H7 (cell line): ENCODE data around the gene NCK2. TPM values are rescaled to one million over a fixed set of nuclear protein-coding genes. Genes with fewer than 3 reads are reported as not detected.
A peak's percentile ranks its signal among the peaks of the same experiment; 100 is the strongest.

Experiments
- DNase-seq: peaks from one replicate; pipeline ENCODE4 v3.0.0; 2012
- H3K27me3 ChIP-seq: 2 replicates; pipeline ENCODE4 v1.6.0; 2011; ENCODE audit warnings: mild to moderate bottlenecking, low read length; ENCODE audit not compliant: control insufficient read depth, insufficient read depth
- H3K36me3 ChIP-seq: replicated peaks from 2 replicates; pipeline ENCODE4 v1.5.1; 2011; ENCODE audit warnings: low read length; ENCODE audit not compliant: control insufficient read depth, insufficient read depth
- H3K4me3 ChIP-seq: 2 replicates; pipeline ENCODE4 v1.5.1; 2011; ENCODE audit warnings: low read depth, mild to moderate bottlenecking, control low read depth, low read length, moderate library complexity; ENCODE audit not compliant: insufficient read depth
- total RNA-seq: library from RNA; depleted of rRNA; stranded (reverse); fragments of >200 nt; shearing (Covaris generic); gene quantifications from 2 replicates; pipeline ENCODE4 v1.2.3, GENCODE V29; 2014

NCK2 gene
- total RNA-seq, 1 experiment from 2014 or later = 69.8 TPM

DNA sequence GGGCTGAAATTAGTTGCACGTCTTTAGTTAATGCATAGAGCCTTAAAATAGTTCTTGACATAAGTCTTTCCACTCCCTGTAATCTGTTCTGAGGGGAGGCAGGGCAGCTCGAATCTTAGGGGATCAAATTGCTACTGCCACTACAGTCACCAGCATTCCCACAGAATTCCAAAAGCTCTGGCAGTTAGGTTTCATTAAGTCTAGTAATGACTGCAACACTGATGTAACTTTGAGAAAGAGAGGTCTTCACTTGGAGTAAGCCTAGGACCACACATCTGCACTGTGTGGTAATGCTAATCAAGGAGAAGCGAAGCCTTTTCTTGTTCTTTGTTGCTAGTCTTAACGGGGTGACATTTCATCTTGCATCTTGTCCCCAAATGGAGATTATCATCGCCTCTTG is 19.3 kb upstream of the NCK2 start:
- Histone ChIP-seq H3K27me3 (no peaks in the 10 kb centered on the region), H3K36me3 (no peaks in the 10 kb centered on the region), H3K4me3 (no peak overlapping the region)
- no peak for DNase-seq

- Histone ChIP-seq H3K36me3 (no peaks in the 10 kb centered on the region), H3K4me3 (no peak overlapping the region), H3K27me3 (no peaks in the 10 kb centered on the region)
- DNase-seq = no peak
Measured at GRCh38 chr2:105730170-105730569, 14.5 kb upstream of the NCK2 start.

DNA sequence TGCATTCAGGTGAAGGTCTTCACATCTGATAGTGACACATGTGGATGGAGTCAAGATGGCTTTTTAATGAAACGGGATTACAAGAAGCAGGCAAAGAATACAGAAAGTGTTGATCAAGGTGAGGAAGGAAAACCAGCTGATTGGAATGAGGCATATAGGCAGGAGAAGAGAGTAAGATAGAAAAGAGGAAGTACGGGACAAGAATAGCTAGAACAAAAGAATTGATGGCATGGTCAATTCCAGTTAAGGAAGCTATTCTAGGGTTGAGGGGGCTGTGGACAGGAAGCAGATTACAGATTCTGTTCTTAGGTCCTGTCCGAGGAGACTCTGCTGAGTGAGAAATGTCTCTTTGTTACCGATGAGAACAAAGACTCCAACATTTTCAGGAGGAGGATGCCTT is 13.2 kb upstream of the NCK2 start:
- Histone ChIP-seq H3K27me3 (no peaks in the 10 kb centered on the region), H3K36me3 (no peaks in the 10 kb centered on the region)
- DNase-seq = no peak

GRCh38 chr2:105732101-105732500 is 12.6 kb upstream of the NCK2 start:
- no peak for DNase-seq
- H3K36me3 ChIP-seq = no peaks in the 10 kb centered on the region
- no peaks in the 10 kb centered on the region for H3K27me3 ChIP-seq
- no peak overlapping the region for H3K4me3 ChIP-seq

More for the DNA sequence above, 13.2 kb upstream of the NCK2 start:
- H3K4me3 ChIP-seq = no peak overlapping the region

- no peaks in the 10 kb centered on the region for H3K27me3 ChIP-seq
- no peak for DNase-seq
Measured at GRCh38 chr2:105732955-105733607, 11.6 kb upstream of the NCK2 start.

GRCh38 chr2:105733875-105734274 is 10.8 kb upstream of the NCK2 start:
- no peak overlapping the region for H3K4me3 ChIP-seq
- no peaks in the 10 kb centered on the region for H3K27me3 ChIP-seq
- H3K36me3 ChIP-seq = no peaks in the 10 kb centered on the region
- no peak for DNase-seq

More at GRCh38 chr2:105732955-105733607, 11.6 kb upstream of the NCK2 start:
- Histone ChIP-seq H3K4me3 (no peak overlapping the region), H3K36me3 (no peaks in the 10 kb centered on the region)

DNA sequence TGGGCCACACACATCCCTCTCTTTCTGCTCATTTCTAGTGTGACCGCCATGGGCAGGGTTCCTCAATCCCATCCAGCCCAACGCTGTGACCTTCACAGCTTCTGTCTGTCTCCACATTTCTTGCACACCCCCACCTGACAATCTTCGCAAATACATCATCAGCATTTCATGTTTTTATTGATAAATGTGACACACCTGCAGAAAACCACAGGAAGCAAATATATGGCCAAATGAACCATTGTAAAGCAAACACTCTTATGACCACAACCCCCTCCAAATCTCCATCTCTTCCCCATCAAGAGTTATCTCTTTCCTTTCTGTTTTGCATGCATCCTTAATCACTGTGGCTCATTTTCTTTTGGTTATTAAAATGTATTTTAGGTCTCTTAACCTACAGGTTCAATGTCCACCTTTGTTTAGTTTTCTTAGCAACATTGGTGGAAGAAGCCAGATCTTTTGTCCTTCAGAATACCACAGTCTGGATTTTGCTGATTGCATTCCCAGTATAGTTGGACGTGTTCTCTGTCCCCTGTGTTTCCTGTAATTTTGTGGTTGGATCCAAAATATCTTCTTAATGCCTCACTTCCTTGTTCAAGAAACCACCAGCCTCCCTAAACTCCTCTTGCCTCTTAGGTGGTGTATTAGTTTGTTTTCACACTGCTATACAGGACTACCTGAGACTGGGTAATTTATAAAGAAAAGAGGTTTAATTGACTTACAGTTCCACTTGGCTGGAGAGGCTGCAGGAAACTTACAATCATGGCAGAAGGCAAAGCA is 9.8 kb upstream of the NCK2 start:
- Histone ChIP-seq H3K36me3 (no peaks in the 10 kb centered on the region), H3K4me3 (no peak overlapping the region), H3K27me3 (no peaks in the 10 kb centered on the region)
- no peak for DNase-seq

GRCh38 chr2:105736145-105736544 is 8.6 kb upstream of the NCK2 start:
- Histone ChIP-seq H3K36me3 (no peaks in the 10 kb centered on the region), H3K27me3 (no peaks in the 10 kb centered on the region), H3K4me3 (no peak overlapping the region)
- peak; percentile 39 for DNase-seq

DNA sequence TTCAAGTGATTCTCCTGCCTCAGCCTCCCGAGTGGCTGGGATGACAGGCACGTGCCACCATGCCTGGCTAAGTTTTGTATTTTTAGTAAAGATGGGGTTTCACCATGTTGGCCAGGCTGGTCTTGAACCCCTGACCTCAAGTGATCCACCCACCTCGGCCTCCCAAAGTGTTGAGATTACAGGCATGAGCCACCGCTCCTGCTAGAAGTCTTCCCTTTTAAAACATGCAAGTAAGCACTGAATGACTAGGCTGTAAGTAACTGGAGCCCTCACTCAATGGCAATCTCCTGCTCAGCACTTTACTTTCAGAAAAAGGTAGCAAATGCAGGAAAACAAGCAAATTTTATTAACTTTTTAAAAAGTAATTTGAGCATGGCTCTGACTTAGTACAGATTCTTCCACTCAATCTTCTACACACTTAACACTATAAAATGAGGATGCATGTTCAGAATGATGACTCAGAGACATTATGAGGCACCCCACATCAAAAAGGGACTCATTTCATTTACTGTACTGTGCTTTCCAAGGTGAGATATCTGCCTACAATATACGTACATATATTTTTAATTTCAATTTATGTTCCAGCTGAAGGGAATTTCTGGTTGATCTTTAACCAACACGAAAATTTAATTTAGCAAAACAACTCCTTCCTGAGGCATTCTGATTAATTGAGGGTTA is 6.6 kb upstream of the NCK2 start:
- DNase-seq = no peak
- no peak overlapping the region for H3K4me3 ChIP-seq
- H3K27me3 ChIP-seq = no peaks in the 10 kb centered on the region
- H3K36me3 ChIP-seq = no peaks in the 10 kb centered on the region

DNA sequence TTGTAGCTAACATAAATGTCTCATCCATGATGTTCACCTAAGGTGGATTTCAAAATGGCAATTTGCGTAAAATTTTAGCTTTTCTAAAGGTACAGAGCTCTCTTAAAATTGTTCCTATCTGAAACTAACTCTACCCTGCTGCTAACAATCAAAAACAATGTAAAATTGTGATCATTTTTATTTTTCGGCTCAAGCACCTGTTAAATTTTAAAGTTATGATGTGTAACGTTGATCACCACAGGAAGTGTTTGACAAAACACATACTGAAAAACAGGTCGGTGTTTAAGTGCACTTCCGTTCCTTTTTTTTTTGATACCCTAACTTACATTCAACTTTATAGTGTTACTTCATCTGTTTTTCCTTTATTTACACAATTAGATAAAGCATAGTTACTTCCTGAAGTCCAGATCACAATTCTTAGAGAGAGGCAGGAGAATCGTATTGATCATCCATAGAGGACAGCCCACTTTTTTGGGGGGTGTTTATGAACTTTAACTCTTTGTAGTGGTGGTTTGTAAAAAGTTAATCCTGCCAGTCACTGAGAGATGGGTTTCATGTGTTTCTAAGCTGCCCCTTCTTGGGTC is 6.0 kb upstream of the NCK2 start:
- no peak for DNase-seq
- Histone ChIP-seq H3K36me3 (no peaks in the 10 kb centered on the region), H3K4me3 (no peak overlapping the region), H3K27me3 (no peaks in the 10 kb centered on the region)

DNA sequence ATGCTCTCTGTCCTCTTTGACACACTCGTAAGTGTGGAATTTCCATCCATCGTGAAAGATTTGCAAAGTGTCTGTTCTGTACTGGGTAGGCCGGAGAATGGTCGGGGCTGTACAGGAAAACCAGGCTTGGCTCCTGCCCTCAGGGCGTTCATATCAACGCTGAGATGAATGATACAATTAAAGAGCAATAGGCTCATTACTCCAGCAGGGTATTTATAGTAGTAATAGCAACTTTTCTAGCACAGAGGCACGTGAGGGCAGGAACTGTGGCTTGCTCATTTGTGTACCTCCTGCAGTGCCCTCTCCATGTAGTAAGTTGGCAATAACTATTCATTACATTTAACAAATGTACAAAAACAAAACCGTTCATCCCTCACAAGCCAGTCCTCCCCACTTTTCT is 5.3 kb upstream of the NCK2 start:
- H3K4me3 ChIP-seq = no peak overlapping the region
- DNase-seq = no peak
- H3K27me3 ChIP-seq = no peaks in the 10 kb centered on the region
- no peaks in the 10 kb centered on the region for H3K36me3 ChIP-seq

- H3K36me3 ChIP-seq = no peaks in the 10 kb centered on the region
- H3K4me3 ChIP-seq = no peak overlapping the region
- no peaks in the 10 kb centered on the region for H3K27me3 ChIP-seq
- DNase-seq = no peak
Measured at GRCh38 chr2:105739944-105740530, 4.7 kb upstream of the NCK2 start.

DNA sequence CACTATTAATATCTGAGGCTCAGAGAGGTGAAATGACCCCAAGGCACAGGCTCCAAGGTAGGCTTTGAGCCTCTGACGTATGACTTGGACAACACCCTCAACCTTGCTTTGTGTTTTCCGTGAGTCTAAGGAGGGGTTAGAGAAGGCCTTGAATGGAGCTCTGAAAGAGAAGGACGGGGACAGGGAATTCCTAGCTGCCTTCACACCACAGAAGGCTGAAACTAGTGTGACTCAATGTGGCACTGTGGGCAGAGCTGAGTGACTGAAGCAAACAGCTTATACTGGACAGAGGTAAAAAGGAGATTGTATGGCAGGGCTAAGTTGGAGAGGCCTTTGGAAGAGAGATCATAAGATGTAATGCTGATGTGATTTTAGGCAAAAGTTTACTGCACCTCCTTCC is 3.5 kb upstream of the NCK2 start:
- no peaks in the 10 kb centered on the region for H3K36me3 ChIP-seq
- no peak overlapping the region for H3K4me3 ChIP-seq
- H3K27me3 ChIP-seq = no peaks in the 10 kb centered on the region
- no peak for DNase-seq

DNA sequence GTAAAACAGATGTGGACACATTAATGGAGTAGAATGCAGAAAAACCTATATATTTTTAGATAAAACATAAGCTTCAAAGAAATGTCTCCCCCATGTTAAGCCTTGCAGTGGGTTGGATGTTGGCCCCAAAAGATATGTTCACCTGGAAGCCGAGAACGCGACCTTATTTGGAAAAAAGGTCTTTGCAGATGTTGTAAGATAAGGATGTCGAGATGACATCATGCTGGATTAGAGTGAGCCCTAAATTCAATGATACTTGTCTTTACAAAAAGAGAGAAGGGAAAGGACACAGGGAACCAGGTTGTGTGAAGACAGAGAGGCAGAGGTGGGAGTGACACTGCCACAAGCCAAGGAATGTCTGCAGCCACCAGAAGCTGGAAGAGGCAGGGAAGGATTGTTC is 3.1 kb upstream of the NCK2 start:
- H3K4me3 ChIP-seq = no peak overlapping the region
- no peaks in the 10 kb centered on the region for H3K27me3 ChIP-seq
- H3K36me3 ChIP-seq = no peaks in the 10 kb centered on the region
- no peak for DNase-seq
